GM11168 (cell line): ENCODE results near the gene VPS13A.
"Not testable (repeated sequence)": the region's sequence is repeated elsewhere in the genome, so short reads cannot be mapped to it uniquely, and the experiment has no call there.

Experiments used
- in situ Hi-C: fragments of 300-500 bp; cut with MboI; formaldehyde crosslinking; loops from one replicate; pipeline ENCODE4 v1.12.0; 2022; ENCODE audit warnings: low sequenced_read_pairs; ENCODE audit not compliant: unreplicated experiment

VPS13A gene

GRCh38 chr9:77180056-77180455 lies 2.7 kb downstream of the VPS13A start:
- in situ Hi-C loops: no loop called here

GRCh38 chr9:77183581-77183980 lies 6.2 kb downstream of the VPS13A start:
- in situ Hi-C loops: no loop called here

GRCh38 chr9:77188242-77188641 lies 10.9 kb downstream of the VPS13A start:
- in situ Hi-C loops: no loop called here

- in situ Hi-C loops: no loop called here
These were observed 17.1 kb downstream of the VPS13A start for GRCh38 chr9:77194423-77194822.

- in situ Hi-C loops: no loop called here
These were observed 32.8 kb downstream of the VPS13A start for GRCh38 chr9:77210116-77210515.

GRCh38 chr9:77211561-77211960 lies 34.2 kb downstream of the VPS13A start:
- in situ Hi-C loops: no loop called here

- in situ Hi-C loops: no loop called here
These were observed 35.5 kb downstream of the VPS13A start for GRCh38 chr9:77212801-77213200.

GRCh38 chr9:77215874-77216273 lies 38.5 kb downstream of the VPS13A start:
- in situ Hi-C loops: no loop called here

GRCh38 chr9:77218612-77219011 lies 41.3 kb downstream of the VPS13A start:
- in situ Hi-C loops: no loop called here

- in situ Hi-C loops: no loop called here
These were observed 44.1 kb downstream of the VPS13A start for GRCh38 chr9:77221431-77221830.

- in situ Hi-C loops: no loop called here
These were observed 47.5 kb downstream of the VPS13A start for GRCh38 chr9:77224746-77225312.

- in situ Hi-C loops: no loop called here
These were observed 59.4 kb downstream of the VPS13A start for GRCh38 chr9:77236693-77237092.

GRCh38 chr9:77237896-77238295 lies 60.6 kb downstream of the VPS13A start:
- in situ Hi-C loops: no loop called here

GRCh38 chr9:77251050-77251449 lies 73.7 kb downstream of the VPS13A start:
- in situ Hi-C loops: no loop called here

- in situ Hi-C loops: no loop called here
These were observed 79.9 kb downstream of the VPS13A start for GRCh38 chr9:77257275-77257674.

- in situ Hi-C loops: no loop called here
These were observed 84.3 kb downstream of the VPS13A start for GRCh38 chr9:77261605-77262004.

GRCh38 chr9:77267762-77268161 lies 90.4 kb downstream of the VPS13A start:
- in situ Hi-C loops: not testable (repeated sequence)

- in situ Hi-C loops: no loop called here
These were observed 93.8 kb downstream of the VPS13A start for GRCh38 chr9:77271023-77271690.

GRCh38 chr9:77276799-77277198 lies 99.5 kb downstream of the VPS13A start:
- in situ Hi-C loops: no loop called here

- in situ Hi-C loops: no loop called here
These were observed 100.4 kb downstream of the VPS13A start for GRCh38 chr9:77277719-77278118.

- in situ Hi-C loops: no loop called here
These were observed 106.7 kb downstream of the VPS13A start for GRCh38 chr9:77283991-77284390.

- in situ Hi-C loops: no loop called here
These were observed 107.3 kb downstream of the VPS13A start for GRCh38 chr9:77284616-77285015.
